ENCODE results near the gene FAHD2A.
"Not testable (repeated sequence)": the region's sequence is repeated elsewhere in the genome, so short reads cannot be mapped to it uniquely, and the experiment has no call there.

Gene FAHD2A

DNA sequence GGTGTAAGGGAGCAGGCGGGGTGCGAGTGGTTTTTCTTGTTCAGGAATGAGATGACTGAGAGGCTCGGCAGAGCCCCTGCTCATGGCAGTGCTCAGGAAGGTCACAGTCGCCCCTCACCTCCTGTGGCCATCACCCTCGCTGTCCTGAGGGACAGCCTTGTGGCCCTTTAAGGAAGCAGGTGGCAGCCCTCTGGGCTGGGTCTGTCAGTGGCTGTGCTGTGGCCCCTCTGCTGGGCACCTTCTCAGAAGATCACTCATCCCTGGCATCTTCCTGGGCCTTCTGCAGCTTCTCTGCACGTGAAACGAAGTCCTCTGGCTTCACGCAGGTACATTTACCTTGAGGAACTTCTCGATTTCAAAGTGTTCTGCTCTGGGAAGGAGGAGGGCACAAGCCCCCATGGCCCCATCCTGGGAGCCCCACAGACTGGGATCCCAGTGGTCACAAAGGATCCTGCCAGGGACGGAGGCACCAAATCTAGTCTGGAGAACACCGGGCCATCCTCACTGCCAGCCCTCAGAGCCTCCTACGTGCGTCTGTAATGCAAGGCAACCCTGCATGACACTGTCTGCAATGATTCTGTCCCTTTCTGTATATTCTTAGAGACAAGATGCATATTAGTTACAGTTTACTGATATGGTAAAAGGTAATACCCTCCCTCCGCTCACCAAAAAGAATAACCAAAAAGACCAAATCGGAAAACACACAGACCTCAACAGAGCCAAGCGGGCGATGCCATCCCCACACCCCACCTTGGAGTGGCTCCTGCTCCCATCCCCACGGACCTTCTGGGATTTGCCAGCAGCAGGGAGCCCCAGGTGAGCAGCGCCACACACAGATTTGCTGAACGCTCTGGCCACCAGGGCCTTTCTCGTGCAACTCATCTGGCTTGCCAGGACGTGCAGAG lies 25.9 kb upstream of the FAHD2A start:
- no peak for DNase-seq

DNA sequence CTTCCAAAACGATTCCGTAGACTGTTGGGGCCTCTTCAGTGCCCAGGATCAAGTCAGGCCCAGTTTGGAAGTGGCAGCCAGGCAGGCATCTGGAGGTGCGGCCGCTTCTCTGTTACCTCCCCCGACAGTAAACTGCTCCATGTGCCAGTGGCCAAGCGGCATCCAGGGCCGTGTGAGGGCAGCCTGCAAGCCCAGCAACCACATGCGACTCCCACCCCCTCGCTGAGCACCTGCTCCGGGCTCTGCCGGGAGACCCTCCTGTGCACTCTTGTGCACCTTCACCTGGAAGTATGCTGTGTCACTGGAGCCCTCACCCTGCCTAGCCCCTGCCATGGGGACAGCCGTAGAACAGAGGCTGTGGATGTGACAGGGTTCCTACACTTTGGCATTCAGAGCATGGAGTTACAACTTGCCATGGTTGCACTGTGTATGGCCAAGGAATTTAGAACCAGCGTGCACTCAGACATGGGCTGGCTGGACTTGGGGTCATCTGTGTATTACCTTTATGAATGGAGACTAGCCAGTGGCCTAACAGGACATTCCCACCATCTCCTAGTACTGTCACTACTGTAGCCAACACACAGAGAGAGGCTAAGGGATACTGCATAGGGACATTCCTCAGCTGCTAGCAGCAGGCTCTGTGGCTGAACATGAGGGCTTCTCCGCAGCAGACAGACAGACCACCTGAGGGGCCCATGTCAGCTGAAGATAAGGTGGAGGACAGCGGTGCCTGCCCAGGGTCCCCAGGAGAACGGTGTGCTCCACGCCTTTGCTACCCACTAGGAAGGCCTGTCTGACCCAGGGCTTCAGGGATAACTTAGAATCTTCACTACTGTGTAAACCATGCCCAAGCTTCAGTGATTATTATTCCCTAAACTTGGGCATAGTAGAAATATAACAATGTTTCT lies 25.0 kb upstream of the FAHD2A start:
- DNase-seq, result no peak

DNA sequence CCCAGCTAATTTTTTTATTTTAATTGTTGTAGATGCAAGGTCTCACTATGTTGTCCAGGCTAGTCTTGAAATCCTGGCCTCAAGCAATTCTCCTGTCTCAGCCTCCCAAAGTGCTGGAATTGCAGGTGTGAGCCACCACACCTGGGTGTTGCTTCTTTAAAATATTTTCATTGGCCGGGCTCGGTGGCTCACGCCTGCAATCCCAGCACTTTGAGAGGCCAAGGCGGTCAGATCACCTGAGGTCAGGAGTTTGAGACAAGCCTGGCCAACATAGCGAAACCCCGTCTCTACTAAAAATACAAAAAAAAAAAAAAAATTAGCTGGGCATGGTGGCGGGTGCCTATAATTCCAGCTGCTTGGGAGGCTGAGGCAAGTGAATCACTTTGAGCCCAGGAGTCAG lies 24.2 kb upstream of the FAHD2A start:
- DNase-seq, result not testable (repeated sequence)

DNA sequence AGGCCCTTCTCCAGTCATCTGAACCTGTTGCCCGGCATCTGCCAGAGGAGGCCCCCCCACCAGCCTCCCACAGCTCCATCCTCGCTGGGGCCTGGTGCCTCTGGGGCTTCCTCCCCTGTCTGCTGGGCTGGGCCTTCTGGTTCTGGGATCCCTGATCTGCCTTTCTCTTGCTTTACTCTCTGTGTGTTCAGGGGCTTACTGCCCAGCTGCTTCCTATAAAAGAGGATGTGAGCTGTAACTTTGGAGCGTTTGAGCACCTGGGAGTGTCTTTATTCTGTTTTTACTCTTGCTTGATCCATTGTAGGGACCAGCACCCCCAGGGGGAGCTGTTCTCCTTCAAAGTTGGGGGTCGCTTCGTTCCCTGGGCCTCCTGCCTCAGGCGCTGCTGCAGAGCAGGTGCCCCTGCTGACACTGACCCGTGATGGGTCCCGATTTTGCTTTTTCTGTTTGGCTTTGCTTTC lies 23.1 kb upstream of the FAHD2A start:
- DNase-seq, result no peak

DNA sequence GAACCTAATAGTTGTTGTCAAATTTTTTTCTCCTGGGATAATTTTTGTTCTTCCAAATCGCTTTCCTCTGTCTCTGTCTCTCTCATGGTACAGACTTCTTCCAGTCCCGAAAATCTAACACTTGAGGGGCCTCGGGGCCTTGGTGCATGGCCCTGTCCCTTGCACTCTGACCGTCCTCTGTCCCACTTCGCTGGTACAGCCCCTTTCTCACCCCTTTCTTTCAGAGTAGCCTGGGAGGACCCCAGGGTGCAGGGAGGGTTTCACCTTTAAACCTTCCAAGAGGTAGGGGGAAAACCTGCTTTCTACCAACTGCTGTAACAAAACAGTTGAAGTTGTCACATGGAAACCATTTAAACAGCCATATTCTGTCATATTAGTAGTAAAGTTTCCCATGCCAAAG lies 22.2 kb upstream of the FAHD2A start:
- DNase-seq, result no peak

DNA sequence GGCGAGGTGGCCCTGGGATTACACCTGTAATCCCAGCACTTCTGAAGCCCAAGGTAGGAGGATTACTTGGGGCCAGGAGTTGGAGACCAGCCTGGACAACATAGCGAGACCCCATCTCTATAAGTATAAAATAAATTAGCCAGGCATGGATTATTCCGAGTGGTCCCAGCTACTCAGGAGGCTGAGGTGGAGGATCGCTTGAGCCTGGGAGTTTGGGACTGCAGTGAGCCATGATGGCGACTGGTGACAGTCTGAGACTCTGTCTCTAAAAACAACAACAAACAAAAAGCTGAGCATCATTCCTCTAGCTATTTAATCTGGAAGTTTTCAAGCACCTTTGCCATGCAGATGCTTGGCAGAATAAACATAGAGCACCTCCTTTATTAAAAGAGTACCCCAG lies 21.8 kb upstream of the FAHD2A start:
- DNase-seq, result no peak

DNA sequence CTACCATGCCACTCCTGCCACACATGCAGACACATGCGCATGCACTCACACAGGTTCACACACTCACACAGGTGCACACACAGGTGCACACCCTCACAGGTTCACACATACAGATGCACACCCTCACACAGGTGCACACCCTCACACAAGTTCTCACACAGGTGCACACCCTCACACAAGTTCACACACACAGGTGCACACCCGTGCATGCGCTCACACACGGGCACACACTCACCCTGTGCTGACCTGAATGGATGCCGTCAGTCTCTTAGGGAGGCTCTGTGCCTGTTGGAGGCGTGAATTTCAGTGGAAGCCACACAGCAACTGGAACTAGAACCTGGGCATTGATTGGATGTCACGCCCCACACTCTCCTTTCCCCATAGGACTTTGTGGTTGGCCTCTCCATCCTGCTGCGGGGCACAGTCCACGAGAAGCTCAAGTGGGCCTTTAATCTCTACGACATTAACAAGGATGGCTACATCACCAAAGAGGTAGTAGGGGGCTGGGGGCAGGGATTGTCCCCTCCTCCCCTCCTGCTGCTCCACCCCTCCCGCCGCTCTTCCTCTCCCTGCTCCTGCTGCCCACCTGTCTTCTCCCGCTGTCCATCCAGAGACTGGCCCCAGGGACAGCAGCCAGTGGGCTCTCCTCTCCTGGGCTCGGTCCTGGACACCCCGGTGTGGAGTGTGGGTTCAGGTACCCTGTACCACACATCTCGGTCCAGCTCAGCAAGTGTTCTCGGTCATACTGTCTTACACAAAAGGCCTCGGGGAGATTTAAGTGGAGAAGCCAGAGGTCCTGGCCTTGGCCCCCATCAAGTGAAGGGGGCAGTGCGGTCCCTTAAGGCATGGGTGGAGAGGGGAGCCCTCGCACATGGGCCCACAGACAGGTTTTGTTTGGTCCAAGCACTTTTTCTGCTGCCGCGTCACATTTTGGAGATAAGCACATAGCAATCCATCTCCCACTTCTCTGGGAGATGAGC lies 21.0 kb upstream of the FAHD2A start:
- DNase-seq, result no peak

DNA sequence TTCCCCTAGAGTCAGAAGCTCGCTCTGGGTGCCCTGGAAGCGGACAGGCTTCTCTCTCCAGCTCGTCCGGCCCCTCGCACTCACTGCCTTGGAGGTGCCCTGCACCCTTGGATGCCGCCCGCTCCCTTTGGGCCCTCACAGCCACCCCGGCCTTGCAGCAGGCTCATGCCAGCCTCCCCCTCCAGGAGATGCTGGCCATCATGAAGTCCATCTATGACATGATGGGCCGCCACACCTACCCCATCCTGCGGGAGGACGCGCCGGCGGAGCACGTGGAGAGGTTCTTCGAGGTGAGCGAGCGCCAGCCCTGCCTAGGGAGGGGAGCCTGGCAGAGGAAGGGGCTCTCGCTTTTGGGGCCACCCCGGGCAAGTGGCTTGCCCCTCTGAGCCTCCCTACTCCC lies 20.3 kb upstream of the FAHD2A start:
- no peak for DNase-seq

DNA sequence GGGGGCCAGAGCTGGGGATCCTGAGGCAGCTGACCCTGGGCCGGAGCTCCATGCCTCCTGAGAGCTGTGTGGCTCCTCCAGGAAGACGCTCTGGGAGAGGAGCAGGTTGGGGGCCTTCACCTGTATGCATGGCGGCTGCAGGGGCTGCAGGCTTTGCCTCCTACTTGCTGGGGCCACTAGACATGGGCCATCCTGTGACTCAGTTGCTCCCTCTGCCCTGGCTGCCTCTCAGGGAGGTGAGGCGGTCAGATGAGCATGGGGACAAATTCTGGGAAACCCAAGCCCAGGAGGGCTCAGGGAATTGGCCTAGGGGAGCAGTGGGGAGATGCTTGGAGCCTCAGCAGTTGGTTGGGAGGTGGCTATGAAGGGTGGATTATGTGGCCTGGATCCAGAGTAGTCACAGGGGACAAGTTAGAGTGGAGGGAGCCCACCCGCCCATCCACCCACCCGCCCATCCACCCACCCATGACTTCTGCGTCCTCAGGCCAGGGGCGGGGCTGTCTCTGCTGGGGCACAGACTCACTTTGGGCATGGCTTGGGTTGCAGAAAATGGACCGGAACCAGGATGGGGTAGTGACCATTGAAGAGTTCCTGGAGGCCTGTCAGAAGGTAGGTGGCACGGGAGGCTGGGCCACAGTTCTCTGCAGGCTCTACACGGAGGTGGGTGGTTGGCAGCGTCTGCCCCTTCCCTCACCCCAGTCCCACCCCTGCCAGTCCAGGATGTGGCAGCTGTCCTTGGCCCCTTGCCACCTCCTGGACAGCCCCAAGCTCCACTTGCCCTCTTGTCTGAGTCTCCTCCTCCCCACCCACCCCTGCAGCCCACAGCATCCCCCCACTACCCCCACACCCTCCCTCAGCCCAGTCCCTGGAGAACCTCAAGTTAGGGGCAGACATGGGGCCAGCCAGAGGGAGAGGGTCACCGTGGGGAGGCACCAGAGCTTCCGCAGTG lies 19.5 kb upstream of the FAHD2A start:
- no peak for DNase-seq

DNA sequence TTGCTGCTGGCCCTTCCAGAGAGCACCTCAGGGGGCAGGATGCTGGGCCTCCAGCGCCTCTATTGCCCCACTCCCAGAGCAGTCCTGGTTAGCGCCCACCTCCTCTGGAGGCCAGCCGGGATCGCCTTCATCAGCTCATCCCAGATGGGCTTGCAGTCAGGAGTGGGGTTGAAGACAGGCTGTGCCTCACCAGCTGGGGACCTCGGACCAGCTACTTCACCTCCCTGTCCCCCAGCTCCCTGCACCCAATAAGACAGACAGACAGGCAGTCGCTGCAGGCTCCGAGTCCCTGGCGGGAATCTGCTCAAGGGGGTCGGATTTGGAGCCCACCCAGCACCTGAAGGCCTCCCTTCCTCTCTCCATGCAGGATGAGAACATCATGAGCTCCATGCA lies 18.9 kb upstream of the FAHD2A start:
- no peak for DNase-seq

DNA sequence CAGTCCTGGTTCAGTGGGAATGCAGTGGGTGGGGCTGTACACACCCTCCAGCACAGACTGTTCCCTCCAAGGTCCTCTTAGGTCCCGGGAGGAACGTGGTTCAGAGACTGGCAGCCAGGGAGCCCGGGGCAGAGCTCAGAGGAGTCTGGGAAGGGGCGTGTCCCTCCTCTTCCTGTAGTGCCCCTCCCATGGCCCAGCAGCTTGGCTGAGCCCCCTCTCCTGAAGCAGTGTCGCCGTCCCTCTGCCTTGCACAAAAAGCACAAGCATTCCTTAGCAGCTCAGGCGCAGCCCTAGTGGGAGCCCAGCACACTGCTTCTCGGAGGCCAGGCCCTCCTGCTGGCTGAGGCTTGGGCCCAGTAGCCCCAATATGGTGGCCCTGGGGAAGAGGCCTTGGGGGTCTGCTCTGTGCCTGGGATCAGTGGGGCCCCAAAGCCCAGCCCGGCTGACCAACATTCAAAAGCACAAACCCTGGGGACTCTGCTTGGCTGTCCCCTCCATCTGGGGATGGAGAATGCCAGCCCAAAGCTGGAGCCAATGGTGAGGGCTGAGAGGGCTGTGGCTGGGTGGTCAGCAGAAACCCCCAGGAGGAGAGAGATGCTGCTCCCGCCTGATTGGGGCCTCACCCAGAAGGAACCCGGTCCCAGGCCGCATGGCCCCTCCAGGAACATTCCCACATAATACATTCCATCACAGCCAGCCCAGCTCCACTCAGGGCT lies 17.5 kb upstream of the FAHD2A start:
- DNase-seq, result no peak

DNA sequence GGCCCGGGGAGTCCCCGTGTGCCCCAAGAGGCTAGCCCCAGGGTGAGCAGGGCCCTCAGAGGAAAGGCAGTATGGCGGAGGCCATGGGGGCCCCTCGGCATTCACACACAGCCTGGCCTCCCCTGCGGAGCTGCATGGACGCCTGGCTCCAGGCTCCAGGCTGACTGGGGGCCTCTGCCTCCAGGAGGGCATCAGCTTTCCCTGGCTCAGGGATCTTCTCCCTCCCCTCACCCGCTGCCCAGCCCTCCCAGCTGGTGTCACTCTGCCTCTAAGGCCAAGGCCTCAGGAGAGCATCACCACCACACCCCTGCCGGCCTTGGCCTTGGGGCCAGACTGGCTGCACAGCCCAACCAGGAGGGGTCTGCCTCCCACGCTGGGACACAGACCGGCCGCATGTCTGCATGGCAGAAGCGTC lies 16.9 kb upstream of the FAHD2A start:
- no peak for DNase-seq

DNA sequence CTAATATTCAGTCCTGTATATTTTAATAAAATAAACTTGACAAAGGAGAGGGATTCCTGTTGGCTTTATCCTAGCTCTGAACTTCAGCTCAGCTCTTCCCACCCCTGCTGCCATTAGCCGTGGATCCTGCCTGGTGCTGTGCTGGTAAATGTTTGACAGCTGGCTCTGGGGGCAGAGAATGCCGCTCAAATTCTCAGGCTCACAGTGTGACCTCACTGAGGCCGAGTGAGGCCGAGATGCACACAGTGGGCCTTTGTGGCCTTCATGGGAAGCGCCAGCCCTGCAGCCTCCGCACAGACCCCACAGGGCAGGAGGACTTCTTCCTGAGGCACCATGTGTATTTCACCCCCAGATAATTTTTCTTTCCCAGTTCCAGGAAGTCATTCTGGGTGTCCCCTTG lies 16.5 kb upstream of the FAHD2A start:
- no peak for DNase-seq

DNA sequence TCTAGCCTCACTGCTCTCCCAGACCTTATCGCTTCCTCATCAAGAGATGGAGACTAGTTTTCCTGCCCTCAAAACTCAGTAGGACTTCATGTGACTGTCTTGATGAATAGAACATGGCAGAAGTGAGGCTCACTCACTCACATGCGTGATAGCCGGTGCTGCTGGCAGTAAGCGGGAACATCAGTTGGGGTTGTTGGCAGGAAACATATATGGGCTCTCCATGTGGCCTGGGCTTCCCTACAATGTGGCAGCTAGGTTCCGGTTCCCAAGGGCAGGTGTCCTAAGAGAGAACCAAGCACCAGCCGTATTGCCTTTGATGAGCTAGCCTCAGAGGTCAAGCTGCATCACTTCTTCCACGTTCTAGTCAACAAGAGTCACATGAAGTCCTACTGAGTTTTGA lies 15.2 kb upstream of the FAHD2A start:
- DNase-seq, result no peak

DNA sequence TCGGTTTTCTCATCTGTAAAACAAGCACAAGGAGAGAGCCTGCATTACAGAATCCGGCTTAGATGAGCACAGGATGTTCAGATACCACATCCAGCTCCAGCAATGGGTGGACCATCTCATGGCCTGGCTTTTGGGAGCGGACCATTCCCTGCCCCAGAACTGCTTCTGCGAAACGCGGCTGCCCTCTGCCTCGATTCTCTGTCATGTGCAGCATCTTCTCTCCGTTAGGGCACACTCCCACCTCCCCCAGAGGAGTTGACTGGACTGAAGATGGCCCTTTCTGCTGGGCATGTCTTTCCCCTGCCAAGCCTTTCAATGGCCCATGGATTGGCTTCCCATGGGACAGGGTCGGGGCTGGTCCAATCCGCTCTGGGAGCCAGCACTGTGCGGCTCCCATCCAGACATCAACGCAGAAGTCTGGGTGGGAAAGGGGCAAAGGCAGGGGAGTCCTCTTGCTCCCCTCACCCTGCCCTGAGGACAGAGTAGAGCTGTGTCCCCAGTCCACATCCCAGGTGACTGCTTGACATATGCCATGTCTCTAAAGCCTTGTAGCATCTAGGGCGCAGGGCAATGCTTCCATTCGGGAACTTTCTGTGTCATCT lies 14.3 kb upstream of the FAHD2A start:
- DNase-seq, result no peak

DNA sequence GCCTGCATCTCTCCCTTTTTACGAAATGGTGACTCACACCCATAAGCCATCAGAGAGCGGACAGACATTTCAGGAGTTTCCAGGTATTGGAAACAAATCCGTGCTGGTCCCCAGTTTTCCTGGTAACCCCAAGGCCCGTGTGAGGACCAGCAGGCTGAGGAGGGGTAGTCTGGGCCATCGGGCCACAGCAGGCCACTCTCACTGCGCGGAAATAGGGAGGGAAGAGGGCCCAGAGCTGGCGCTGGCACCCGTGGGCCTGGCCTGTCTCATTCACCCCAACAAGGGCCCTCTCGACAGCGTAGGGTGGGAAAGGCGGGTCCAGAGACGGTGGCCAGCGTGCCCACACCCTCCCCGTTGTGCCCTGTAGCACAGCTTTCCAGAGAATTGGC lies 13.7 kb upstream of the FAHD2A start:
- no peak for DNase-seq

DNA sequence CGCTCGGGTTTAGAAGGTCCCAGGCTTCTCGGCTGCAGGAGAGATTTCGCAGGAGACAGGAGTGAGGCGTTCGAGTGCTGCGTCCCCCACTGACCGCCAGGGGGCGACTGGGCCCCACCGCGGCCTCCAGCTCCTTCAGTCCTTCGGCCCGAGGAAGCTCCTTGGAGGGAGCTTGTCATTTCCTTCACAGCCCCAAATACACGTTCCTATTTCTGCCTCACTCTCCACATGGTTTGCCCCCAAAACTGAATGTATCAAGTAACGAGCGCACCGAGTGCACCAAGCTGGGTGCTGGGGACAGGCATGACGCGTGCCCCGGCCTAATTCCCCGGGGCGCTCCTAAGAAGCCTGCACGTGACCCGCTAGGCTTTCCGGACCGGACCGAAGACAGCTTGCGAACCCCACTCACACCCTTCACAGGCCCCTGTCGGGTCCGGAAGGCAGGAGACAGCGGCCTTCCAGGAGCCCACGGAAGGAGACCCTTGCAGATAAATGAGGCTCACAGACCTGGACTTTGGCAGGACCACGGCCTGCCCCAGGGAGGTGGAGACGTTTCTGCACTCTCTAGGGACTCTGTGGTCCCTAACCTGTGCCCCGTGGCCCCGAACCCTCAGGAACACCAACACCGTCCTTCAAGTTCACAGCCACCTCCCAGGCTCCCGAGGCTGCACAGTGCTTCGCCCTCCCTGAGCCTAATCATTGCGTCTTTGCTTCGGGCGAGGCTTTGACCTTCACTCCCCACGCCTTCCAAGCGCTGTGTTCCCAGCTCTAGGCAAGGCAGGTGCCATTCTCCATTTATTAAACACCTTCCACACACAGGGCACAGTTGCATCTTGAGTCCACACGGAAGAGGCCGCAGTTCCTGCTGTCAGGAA lies 13.0 kb upstream of the FAHD2A start:
- no peak for DNase-seq

DNA sequence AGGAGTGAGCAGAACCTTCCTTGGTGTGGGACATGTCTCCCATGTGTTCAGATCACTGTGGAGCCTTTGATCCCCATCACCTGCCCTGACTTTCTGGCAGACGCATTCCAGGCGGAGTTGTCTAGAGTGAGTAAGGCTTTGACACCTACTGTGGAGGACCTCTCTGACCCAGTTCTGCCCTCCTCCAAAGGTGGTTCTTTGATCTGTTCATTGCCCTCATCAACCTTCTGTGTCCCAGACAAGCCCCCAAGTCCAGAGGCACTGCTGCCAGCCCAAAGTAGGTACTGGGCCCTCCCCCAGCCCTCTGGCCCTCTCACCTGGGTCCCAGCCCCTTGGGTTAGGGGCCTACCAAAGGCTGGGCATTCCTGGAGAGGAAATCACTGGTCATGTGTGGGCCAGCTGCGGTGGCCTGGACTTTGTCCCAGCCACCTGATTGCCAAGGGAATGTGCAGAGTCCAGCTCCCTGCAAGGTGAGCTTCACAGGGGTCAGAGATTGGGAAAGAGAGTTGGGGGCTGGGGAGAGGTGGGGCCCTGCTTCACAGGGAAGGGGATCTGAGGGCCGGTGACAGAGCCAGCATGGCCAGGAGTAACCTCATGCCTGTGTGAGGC lies 12.1 kb upstream of the FAHD2A start:
- no peak for DNase-seq

DNA sequence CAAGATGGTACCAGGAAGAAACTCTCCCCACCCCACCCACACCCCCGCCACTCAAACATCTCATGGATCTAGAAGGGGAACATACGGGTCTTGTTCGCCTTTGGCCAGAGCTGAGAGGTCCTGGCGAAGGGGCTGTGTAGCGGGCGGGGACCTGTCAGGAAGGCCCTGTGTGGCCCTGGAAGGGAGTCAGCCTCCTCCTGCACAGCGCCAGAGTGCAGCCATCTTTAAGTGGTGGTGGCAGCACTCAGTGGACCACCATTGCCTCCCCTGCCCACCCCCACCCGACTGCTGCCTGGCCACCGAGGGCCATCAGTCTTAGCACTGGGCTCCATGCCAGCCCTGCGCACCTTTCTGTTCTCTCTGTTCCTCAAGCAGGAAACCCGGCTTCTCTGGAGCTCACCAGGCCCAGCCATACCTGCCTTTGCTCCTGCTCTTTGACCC lies 11.6 kb upstream of the FAHD2A start:
- no peak for DNase-seq

Data from activated CD8-positive, alpha-beta memory T cell treated with anti-CD3 and anti-CD28 coated beads, Interleukin-2, amount 50 U/mL, for 4 hours (primary cell).